ENCODE results near the gene SS18L1.

- TF ChIP-seq CTCF (IDR thresholded peaks at IDR 0.05) = no peak
- no peak for TF ChIP-seq POLR2A (IDR thresholded peaks at IDR 0.05)
- no peak for TF ChIP-seq EP300 (IDR thresholded peaks at IDR 0.05)
These were observed 28.7 kb upstream of the SS18L1 start for GRCh38 chr20:62114894-62115293.
